SHP77 treated with DMSO at 0.1 percent for 48 hours (cell line): ENCODE measurements around the gene SMIM36.
"Not testable (repeated sequence)": the region's sequence is repeated elsewhere in the genome, so short reads cannot be mapped to it uniquely, and the experiment has no call there.

Experiments used
- DNase-seq: peaks from one replicate; lab custom pipeline; 2025; lab: John Stamatoyannopoulos, UW

SMIM36 gene

DNA sequence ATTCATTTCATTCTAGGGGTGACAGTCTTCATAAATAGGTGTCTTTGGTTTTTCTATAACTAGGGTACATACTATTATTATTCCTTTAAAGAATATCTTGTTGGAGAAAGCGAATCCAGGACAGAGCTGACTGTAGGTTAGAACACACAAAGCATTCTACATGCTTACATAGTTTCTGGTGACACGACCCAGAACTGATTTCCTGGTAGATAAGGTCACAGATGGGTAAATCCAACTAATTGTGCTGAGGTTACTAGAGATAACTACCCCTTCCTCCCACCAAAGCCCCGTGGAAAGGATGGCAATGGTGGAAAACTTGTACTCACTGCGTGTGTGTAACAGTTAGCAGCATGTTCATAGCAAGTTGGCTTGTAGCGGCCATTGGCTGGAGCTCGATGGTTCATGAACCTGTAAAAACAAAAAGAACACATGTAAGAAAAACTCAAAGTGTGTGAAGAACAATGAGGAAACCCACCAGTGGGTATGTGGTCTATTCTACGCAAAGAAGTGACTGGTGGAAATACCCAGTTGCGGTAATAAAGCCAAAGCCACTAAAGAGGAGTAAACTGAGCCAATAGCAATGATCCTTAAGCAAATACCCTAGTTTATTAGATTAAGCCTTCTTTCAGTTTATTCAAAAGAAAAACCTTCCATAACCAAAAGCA is 97.3 kb downstream of the SMIM36 start:
- no peak for DNase-seq

DNA sequence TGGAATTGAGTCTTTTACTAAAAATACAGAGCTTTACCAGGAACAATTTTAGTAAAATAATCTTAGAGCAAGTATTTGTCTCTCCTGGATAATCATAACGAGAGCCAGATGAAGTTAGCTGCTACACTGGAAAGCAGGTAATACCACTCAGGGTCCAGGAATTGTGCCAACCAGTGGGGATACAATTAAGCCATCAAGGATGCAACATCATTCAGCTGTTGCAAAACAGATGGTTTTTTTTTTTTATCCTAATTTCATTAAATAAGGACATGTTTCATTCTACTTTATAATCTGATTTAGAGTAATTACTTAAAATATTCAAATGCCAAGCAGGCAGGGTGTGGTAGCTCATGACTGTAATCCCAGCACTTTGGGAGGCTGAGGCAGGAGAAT is 99.8 kb downstream of the SMIM36 start:
- no peak for DNase-seq

DNA sequence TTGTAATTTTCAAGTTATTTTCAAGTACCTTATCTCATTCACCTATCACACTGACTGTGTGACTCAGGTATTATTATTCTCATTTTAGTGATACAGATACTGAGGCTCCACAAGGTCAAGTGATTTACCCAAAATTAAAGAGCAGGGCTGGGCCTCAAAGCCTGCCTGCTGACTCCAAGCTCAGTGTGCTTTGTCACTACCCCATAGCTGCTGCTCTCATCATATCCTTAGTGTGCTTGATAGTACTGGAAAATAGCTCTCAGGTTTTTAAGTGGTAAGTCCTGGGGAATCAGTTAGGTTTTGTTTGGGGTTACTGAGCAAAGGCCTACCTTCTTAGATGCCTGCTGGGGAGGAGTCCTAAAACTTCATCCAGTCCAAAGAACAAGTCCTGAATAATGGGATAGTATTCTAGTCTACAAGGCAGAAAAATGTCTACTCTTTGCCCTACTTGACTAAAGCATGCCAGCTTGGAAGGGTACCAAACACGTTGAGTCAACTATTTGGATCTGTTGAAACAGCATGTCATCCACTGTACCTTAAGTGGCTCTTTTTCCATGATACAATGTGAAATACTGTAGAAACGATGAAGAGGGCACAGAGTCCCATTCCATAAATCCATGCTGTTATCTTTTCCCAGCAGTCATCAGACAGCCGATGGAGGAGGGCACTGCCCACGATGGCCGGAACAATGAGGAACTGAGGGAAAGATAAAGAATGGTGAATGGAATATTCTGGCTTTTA is 100.4 kb downstream of the SMIM36 start:
- DNase-seq = no peak

DNA sequence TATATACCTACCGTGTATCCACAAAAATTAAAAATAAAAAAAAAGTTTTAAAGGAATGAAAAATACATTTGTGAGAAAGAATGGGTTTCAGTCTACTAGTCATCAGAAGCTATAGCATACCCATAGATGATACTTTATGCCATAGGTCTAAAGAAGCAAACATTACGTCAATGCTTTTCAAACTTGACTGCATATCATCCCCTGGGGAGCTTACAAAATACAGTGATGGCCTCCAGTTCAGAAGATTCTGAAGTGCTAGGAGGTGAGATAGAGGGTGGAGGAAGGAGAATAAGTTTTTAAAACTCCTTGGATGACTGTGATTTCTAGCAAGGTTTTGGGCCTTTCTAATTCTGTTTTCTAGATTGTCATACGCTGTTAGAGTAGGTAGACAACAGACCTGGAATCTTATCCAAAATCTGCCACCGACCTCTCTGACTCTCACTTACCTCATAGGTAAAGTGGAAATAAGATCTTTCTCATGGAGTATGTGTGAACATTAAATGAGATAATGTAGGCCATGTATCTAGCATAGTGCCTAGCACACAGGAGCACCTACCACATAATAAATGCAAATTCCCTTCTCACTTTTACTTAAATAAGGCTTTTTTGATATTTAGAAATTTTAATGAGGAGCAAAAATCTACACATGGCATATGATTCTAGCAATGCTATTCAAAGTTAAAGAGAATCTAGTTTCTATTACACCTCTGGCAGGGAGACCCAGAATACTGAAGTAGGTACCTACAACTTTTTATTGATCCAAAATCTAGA is 102.0 kb downstream of the SMIM36 start:
- no peak for DNase-seq

DNA sequence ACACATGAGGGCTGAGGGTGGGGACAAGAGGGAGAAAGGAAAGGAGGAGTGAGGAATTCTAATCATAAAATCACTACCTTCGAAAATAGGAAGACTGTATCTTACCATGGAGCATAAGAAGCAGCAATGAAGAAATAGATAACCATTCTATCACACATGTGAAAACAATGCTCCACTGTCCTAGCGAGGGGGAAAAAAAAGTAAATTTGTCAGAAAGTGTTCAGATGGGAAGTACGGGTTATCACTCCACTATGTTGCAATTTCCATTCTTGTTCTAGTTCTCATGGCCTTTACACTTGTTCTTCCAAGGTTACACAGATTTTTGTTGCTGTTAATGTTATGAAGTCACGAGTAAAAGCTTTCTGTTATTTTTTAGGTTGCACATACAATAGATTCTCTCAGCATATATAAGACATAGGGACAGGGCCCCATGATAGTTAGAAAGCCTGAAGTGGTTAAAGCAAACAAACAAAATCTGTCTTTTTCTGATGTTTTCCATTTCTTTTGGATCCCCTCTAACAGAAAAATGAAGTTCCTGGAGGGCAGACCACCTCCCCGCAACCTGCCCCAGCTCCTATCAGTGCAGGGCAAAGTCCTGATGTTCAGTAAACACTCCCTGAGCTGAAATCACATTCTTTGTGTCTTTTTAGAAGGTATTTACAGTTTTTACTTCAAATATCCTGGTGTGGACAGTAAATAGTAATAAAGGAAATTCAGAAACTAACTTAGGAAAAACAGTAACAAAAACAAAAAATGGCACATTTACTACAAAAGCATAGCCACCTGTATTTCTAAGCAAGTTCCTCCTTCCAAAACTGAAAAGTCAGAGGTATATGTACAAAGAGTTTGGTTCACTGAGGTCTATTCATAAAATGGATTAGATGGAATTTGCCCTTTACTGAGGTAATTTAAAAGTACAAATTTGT is 103.3 kb downstream of the SMIM36 start:
- no peak for DNase-seq

GRCh38 chr17:55405600-55405999 is 105.7 kb downstream of the SMIM36 start:
- DNase-seq = no peak

GRCh38 chr17:55404197-55404596 is 107.1 kb downstream of the SMIM36 start:
- DNase-seq = not testable (repeated sequence)

- DNase-seq = no peak
These were observed 108.9 kb downstream of the SMIM36 start for GRCh38 chr17:55402374-55402773.
